Stimulated activated CD4-positive, alpha-beta T cell treated with anti-CD3 and anti-CD28 coated beads, Interleukin-4, amount 100 ng/mL, for 1 hour (primary cell): Measurements from ENCODE around the gene NUP133.
"Not testable (repeated sequence)": the region's sequence is repeated elsewhere in the genome, so short reads cannot be mapped to it uniquely, and the experiment has no call there.

Experiments
- DNase-seq: peaks from one replicate; pipeline ENCODE4 v3.0.0-alpha.2; 2020

The NUP133 gene

GRCh38 chr1:229507951-229508822, at the start of gene NUP133:
Gene NUP133 (minus strand): TSS chr1:229508341. CDS start chr1:229508249, 92 bp downstream.
- peak; percentile 100 for DNase-seq

DNA sequence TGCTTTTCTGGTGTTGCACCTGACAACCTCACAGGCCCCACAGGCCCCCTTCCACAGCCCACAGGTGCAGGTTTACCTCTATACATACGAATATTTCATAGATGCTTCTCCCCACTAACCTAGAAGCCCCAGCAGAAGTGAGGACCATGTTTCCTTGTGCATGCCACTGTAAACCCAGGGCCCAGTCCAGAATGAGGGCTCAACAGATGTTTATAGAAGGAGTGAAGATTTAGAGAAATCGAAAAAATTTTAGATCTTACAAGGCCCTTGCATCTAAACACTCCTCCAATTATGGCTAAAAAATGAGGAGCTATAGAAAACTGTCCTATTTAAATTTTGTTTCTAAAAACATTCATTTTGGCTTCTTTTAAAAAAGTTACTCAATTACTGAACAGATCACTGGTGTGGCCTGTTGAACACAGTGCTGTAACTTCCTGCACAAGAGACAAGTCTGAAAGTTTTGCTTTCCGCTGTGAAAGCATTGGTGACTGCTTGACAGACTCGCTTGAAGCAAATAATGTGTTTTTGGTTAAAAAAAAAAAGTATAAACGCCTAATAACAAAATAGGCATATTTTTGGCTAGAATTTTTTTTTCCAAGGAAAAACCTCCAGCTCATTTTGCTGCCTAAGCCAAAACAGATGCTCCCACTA, 49.2 kb upstream of the NUP133 start:
- DNase-seq: no peak

- no peak for DNase-seq
Observed at GRCh38 chr1:229554886-229555621, 46.9 kb upstream of the NUP133 start.

GRCh38 chr1:229553621-229554130, 45.5 kb upstream of the NUP133 start:
- DNase-seq: no peak

GRCh38 chr1:229552732-229553131, 44.6 kb upstream of the NUP133 start:
- DNase-seq: no peak

GRCh38 chr1:229550812-229551567, 42.8 kb upstream of the NUP133 start:
- DNase-seq: no peak

GRCh38 chr1:229547542-229547941, 39.4 kb upstream of the NUP133 start:
- DNase-seq: no peak

GRCh38 chr1:229544587-229544986, 36.4 kb upstream of the NUP133 start:
- no peak for DNase-seq

GRCh38 chr1:229539863-229540506, 31.8 kb upstream of the NUP133 start:
- DNase-seq: no peak

- DNase-seq: no peak
Observed at GRCh38 chr1:229538945-229539344, 30.8 kb upstream of the NUP133 start.

GRCh38 chr1:229537894-229538293, 29.8 kb upstream of the NUP133 start:
- no peak for DNase-seq

DNA sequence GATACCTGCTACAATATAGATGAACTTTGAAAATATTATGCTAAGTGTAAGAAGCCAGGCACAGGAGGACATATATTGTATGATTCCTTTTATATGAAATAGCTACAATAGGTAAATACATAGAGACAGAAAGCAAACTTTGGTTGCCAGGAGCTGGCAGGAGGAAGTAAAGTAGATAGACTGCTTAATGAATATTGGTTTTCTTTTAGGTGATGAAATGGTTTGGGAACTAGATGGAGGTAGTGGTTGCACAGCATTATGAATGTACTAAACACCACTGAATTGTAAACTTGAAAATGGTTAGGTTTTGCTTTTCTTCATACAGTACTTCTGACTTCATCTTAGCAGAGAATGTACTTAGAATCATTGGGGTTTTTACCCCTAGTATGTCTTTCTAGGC, 28.8 kb upstream of the NUP133 start:
- DNase-seq: no peak

DNA sequence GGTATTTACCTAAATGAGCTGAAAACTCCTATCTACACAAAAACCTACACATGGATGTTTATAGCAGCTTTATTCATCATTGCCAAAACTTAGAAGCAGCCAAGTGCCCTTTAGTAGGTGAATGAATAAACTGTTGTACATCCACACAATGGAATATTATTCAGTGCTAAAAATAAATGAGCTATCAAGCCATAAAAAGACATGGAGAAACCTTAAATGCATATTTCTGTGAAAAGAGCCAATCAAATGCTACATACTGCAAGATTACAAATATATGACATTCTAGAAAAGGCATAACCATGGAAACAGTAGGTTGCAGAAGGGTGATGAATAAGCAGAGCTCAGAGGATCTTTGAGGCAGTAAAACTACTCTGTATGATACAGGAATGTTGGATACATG, 27.1 kb upstream of the NUP133 start:
- DNase-seq: no peak

- DNase-seq: no peak
Observed at GRCh38 chr1:229531326-229531725, 23.2 kb upstream of the NUP133 start.

GRCh38 chr1:229529639-229530038, 21.5 kb upstream of the NUP133 start:
- DNase-seq: no peak

DNA sequence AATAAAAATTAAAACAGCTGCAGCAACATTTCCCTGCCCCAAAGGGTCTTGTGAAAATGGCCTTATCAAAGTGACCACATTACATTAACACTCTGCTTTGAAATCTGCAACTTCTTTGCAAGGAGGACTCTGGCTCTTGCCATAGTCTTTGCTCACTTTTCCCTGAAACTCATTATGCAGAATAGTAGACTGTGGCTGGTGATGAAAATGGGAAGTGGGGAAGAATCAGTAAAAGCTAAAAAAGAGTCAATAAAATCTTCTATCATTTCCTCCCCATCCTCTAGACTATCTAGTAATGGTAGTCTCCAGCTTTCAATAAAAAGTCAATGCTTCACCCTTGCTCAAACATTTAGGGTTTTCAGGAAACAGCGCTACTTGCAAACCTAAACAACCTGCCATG, 18.6 kb upstream of the NUP133 start:
- DNase-seq: no peak

DNA sequence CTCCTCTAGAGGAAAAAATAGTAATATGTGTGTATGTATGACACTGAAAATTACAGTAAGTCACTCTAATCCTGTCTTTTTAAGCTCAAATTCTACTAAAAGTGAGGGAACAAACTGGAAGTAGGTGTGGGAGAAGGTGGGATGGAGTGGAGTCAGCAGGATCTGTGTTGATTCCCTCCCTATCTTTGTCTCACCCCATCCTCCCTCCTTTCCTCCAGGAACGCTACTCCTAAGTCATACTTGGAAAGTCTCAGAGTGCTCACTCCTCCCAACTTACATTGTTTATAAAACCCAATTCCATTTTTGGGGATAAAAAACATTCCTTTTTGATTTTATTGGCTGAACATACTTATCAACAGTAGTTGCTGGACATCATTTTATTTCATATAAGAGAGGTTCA, 14.9 kb upstream of the NUP133 start:
- no peak for DNase-seq

DNA sequence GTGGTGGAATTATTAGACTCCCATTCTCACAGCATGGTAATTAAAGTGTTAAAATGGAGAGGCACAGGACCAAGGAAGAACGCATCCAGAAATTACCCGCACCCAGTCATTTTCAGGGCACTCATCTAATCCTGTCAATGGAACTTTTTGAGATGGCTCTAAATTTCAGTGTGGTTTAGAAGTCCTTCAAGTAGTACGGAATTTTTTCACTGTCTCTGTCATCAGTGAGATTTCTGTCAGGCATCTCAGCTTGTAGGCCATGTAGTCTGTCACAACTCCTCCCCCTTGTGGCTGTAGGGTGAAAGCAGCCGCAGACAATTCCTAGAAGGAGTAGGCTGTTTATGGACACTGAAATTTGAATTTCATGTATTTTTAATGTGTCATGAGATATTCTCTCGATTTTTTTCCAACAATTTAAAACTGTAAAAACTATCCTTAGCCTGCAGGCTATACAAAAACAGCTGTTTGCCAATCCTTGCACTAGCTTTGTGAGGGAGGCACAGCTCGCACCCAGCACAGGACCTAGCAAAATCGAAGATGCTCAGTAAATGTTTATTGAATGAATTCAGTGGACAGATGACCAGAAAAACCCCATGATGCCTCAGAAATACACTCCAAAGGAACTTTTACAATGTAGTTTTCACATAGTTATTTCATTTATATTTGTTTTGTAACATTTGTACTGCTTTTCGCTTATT, 6.6 kb upstream of the NUP133 start:
- peak; percentile 53 for DNase-seq

- not testable (repeated sequence) for DNase-seq
Observed at GRCh38 chr1:229511625-229512024, 3.5 kb upstream of the NUP133 start.

- DNase-seq: not testable (repeated sequence)
Observed at GRCh38 chr1:229511201-229511600, 3.1 kb upstream of the NUP133 start.

DNA sequence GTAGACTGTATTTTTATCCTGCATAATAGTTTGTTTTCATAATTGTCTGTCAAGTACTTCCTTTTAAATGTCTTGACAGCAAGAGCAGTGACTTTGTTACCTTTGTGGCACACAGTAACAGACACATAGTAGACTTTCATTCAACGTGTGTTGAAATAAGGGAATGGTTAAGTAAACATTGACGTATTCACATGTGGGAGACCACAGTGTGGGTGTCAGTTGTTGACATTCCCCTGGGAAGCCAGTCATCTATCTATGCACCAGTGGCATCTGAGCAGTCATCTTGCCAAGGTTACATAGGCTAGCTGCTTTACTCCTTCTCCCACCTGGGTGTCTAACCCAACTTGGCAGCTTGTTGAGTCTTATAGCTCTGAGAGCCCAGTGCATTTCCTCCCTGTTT, 1.4 kb upstream of the NUP133 start:
- DNase-seq: no peak
